ENCODE results near the gene GRID2. TPM values are rescaled to one million over a fixed set of nuclear protein-coding genes. Genes with fewer than 3 reads are reported as not detected.

The GRID2 gene
- polyA plus RNA-seq, 1 donor (not counting 4 experiments of a cell fraction or from before 2014, with no cell fraction given): not detected

GRCh38 chr4:93217431-93217830 is 913.7 kb downstream of the GRID2 start:
- H3K4me2 ChIP-seq (ENCODE audit: control insufficient read depth, extremely low read depth, insufficient read depth, low read depth, low read length): no peak overlapping the region
- TF ChIP-seq, protein P1, sequence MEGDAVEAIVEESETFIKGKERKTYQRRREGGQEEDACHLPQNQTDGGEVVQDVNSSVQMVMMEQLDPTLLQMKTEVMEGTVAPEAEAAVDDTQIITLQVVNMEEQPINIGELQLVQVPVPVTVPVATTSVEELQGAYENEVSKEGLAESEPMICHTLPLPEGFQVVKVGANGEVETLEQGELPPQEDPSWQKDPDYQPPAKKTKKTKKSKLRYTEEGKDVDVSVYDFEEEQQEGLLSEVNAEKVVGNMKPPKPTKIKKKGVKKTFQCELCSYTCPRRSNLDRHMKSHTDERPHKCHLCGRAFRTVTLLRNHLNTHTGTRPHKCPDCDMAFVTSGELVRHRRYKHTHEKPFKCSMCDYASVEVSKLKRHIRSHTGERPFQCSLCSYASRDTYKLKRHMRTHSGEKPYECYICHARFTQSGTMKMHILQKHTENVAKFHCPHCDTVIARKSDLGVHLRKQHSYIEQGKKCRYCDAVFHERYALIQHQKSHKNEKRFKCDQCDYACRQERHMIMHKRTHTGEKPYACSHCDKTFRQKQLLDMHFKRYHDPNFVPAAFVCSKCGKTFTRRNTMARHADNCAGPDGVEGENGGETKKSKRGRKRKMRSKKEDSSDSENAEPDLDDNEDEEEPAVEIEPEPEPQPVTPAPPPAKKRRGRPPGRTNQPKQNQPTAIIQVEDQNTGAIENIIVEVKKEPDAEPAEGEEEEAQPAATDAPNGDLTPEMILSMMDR (optimal IDR thresholded peaks at IDR 0.05 in 1 of 3, IDR thresholded peaks at IDR 0.05 in 1 of 3, conservative IDR thresholded peaks at IDR 0.05 in 1 of 3; ENCODE audit: extremely low read depth in 1 of 3, insufficient read depth in 2 of 3, low read length in 3 of 3): no peak
- TF ChIP-seq EZH2 (IDR thresholded peaks at IDR 0.05; ENCODE audit: low read length): no peak

GRCh38 chr4:93221771-93222170 is 918.0 kb downstream of the GRID2 start:
- no peaks in the 10 kb centered on the region for H3K9me1 ChIP-seq (ENCODE audit: control insufficient read depth, extremely low read depth, insufficient read depth, low read length)
- no peaks in the 10 kb centered on the region for H3K79me2 ChIP-seq (ENCODE audit: control insufficient read depth, insufficient read depth, low read length)
- no peaks in the 10 kb centered on the region for H3K9me3 ChIP-seq (ENCODE audit: control insufficient read depth, low read depth, low read length)
- H3K4me2 ChIP-seq (ENCODE audit: control insufficient read depth, extremely low read depth, insufficient read depth, low read depth, low read length): no peak overlapping the region
- no peak overlapping the region for H3K9ac ChIP-seq (ENCODE audit: control insufficient read depth, extremely low read depth, insufficient read depth, low read length)
- DNase-seq (ENCODE audit: low read depth, low spot score) (no peak), FAIRE-seq (no peak)
- H3K36me3 ChIP-seq (ENCODE audit: control insufficient read depth in 2 of 2, extremely low read depth in 1 of 2, insufficient read depth in 2 of 2, low read length in 2 of 2): no peaks in the 10 kb centered on the region
- no peak overlapping the region for H2AFZ ChIP-seq (ENCODE audit: control insufficient read depth, low read length)
- H3K27ac ChIP-seq (ENCODE audit: control insufficient read depth, insufficient read depth, low read length): no peak overlapping the region
- no peaks in the 10 kb centered on the region for H4K20me1 ChIP-seq (ENCODE audit: control insufficient read depth, extremely low read depth, insufficient read depth, low read length)
- no peaks in the 10 kb centered on the region for H3K27me3 ChIP-seq (ENCODE audit: control insufficient read depth, extremely low read depth, insufficient read depth, low read length)
- no peak for TF ChIP-seq EZH2 (IDR thresholded peaks at IDR 0.05; ENCODE audit: low read length)
- TF ChIP-seq, protein P1 (optimal IDR thresholded peaks at IDR 0.05 in 1 of 3, IDR thresholded peaks at IDR 0.05 in 1 of 3, conservative IDR thresholded peaks at IDR 0.05 in 1 of 3; ENCODE audit: extremely low read depth in 1 of 3, insufficient read depth in 2 of 3, low read length in 3 of 3): no peak
- no peaks in the 10 kb centered on the region for H3K4me1 ChIP-seq (ENCODE audit: control insufficient read depth, extremely low read depth, insufficient read depth, low read length)
- no peak overlapping the region for H3K4me3 ChIP-seq (ENCODE audit: control insufficient read depth in 2 of 3, extremely low read depth in 1 of 3, insufficient read depth in 2 of 3, low read depth in 1 of 3, low read length in 3 of 3)
- dilution Hi-C loops (cut with MboI; ENCODE audit: extremely low pct_ligation_motif_present, low sequenced_read_pairs): no loop called here

More at GRCh38 chr4:93217431-93217830, 913.7 kb downstream of the GRID2 start:
- H3K27me3 ChIP-seq (ENCODE audit: control insufficient read depth, extremely low read depth, insufficient read depth, low read length): no peaks in the 10 kb centered on the region
- H2AFZ ChIP-seq (ENCODE audit: control insufficient read depth, low read length): no peak overlapping the region
- no peaks in the 10 kb centered on the region for H3K9me3 ChIP-seq (ENCODE audit: control insufficient read depth, low read depth, low read length)
- H3K9me1 ChIP-seq (ENCODE audit: control insufficient read depth, extremely low read depth, insufficient read depth, low read length): no peaks in the 10 kb centered on the region
- no peaks in the 10 kb centered on the region for H4K20me1 ChIP-seq (ENCODE audit: control insufficient read depth, extremely low read depth, insufficient read depth, low read length)
- FAIRE-seq (no peak), DNase-seq (ENCODE audit: low read depth, low spot score) (no peak)
- H3K4me3 ChIP-seq (ENCODE audit: control insufficient read depth in 2 of 3, extremely low read depth in 1 of 3, insufficient read depth in 2 of 3, low read depth in 1 of 3, low read length in 3 of 3): no peak overlapping the region
- dilution Hi-C loops (cut with MboI; ENCODE audit: extremely low pct_ligation_motif_present, low sequenced_read_pairs): no loop called here
- no peak overlapping the region for H3K27ac ChIP-seq (ENCODE audit: control insufficient read depth, insufficient read depth, low read length)
- no peaks in the 10 kb centered on the region for H3K79me2 ChIP-seq (ENCODE audit: control insufficient read depth, insufficient read depth, low read length)
- no peaks in the 10 kb centered on the region for H3K36me3 ChIP-seq (ENCODE audit: control insufficient read depth in 2 of 2, extremely low read depth in 1 of 2, insufficient read depth in 2 of 2, low read length in 2 of 2)
- no peak overlapping the region for H3K9ac ChIP-seq (ENCODE audit: control insufficient read depth, extremely low read depth, insufficient read depth, low read length)
- no peaks in the 10 kb centered on the region for H3K4me1 ChIP-seq (ENCODE audit: control insufficient read depth, extremely low read depth, insufficient read depth, low read length)
